DMS79 (cell line): ENCODE results near the gene CYP2A13.
"Not testable (repeated sequence)": the region's sequence is repeated elsewhere in the genome, so short reads cannot be mapped to it uniquely, and the experiment has no call there.

Experiments used
- DNase-seq: peaks from one replicate; lab custom pipeline; 2025; lab: John Stamatoyannopoulos, UW

The CYP2A13 gene, protein sequence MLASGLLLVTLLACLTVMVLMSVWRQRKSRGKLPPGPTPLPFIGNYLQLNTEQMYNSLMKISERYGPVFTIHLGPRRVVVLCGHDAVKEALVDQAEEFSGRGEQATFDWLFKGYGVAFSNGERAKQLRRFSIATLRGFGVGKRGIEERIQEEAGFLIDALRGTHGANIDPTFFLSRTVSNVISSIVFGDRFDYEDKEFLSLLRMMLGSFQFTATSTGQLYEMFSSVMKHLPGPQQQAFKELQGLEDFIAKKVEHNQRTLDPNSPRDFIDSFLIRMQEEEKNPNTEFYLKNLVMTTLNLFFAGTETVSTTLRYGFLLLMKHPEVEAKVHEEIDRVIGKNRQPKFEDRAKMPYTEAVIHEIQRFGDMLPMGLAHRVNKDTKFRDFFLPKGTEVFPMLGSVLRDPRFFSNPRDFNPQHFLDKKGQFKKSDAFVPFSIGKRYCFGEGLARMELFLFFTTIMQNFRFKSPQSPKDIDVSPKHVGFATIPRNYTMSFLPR

DNA sequence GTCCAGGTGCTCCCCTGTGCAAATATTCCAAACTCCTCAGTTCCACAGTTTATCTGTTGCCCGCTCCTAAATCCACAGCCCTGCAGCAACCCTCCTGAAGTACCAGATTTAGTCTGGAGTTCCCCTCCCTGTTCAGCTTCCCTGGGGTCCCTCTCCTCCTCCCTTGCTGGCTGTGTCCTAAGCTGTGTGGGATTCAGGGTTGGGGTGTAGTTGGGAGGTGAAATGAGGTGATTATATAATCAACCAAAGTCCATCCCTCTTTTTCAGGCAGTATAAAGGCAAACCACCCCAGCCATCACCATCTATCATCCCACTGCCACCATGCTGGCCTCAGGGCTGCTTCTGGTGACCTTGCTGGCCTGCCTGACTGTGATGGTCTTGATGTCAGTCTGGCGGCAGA lies at the start of gene CYP2A13:
Gene CYP2A13 (plus strand): TSS at position 301 of the 400 bp plus-strand sequence. CDS start 21 bp downstream, at position 322.
- DNase-seq = no peak

- DNase-seq = no peak
Observed at GRCh38 chr19:41039806-41040205, 48.4 kb upstream of the CYP2A13 start.

DNA sequence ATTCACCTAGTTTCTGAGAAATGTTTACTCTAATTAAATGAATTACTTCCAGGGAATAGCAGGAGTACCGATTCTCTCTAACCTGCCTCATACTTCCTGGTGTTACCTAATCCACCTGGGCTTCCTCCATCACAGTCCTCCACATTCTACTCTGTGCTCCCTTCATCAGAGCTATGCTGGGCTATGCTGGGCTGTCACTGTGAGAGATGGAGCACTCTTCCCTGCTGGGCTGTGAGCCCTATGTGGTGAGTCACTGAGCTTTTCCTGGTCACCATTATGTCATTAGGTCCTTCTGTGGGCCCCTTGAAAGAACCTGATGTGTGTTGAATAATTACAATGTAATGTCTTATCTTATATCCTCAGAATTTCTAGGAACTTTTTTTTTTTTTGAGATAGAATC lies 43.2 kb upstream of the CYP2A13 start:
- DNase-seq = not testable (repeated sequence)

DNA sequence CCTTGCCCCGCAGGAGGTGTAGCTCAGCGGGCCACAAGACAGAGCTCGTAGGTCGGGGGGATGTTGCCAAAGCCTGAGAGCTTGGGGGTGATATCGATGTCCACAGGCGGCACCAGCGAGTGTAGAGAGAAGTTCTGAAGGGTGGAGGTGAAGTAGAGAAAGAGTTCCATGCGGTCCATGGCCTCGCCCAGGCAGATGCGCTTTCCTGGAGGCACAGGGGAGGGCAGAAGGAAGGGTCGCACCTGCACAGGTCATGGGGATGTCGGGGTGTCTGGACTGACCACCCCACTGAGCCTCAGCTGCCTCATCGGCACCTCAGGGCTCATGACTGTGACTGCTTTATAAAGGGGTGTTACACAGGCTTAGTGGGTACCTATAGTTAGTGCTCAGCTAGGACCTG lies 37.8 kb upstream of the CYP2A13 start:
- no peak for DNase-seq

DNA sequence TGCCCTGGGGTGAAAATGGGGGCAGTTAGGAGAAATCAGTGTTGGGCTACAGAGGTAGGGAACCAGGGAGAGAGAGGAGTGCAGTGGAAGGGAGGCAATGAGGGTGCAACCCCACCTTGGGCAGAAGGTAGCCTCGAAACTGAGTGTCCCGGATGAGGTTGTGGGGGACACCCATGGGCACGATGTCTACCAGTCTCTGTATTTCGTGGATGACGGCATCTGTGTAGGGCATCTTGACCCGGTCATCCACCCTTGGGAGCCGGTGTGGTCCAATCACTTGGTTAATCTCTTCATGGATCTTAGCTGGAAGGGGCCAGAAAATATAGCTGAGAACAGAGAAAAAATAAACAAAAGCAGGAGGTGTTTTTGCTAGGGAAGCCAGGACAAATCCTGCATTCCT lies 36.1 kb upstream of the CYP2A13 start:
- DNase-seq = not testable (repeated sequence)

DNA sequence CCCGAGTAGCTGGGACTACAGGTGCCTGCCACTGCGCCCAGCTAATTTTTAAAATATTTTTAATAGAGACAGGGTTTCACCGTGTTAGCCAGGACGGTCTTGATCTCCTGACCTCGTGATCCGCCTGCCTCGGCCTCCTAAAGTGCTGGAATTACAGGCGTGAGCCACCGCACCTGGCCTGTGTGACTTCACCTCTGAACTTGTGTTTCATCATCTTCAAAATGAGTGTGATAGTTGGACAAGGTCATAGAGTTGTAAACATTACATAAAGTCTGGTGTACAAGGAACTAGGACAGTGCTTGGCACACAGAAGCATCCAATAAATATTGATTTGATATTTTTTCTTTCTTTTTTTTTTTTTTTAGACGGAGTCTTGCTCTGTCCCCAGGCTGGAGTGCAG lies 34.9 kb upstream of the CYP2A13 start:
- DNase-seq = not testable (repeated sequence)

DNA sequence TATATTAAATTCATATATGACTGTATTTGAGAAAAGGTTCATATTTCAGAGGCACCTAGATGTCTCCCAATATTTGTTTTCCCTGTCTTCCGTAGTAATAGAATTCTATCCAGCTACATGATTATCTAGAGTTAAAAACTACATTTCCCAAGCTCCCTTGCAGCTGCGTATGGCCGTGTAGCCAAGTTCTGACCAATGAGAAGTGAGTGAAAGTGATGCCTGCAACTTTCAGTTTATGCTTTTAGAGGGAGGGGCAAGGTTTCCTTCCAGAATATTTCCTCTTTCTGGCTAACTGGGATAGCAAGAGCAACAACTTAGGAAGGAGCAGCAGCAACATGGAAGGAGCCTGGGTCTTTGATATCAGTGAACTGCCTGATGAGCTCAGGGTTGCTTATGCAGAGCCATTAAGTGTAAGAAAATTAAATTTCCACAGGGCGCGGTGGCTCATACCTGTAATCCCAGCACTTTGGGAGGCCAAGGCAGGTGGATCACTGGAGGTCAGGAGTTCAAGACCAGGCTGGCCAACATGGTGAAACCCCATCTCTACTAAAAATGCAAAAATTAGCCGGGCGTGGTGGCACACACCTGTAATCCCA lies 23.2 kb upstream of the CYP2A13 start:
- no peak for DNase-seq

DNA sequence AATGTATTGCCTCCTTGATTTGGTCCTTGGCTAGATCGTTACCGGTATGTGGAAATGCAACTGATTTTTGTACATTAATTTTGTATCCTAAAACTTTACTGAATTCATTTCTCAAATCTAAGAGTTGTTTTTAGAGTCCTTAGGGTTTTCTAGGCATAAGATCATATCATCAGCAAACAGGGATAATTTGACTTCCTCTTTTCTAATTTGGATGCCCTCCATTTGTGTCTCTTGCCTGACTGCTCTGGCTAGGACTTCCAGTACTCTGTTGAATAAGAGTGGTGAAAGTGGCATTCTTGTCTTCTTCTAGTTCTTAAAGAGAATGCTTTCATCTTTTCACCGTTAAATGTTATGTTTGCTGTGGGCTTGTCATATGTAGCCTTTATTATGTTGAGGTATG lies 12.0 kb upstream of the CYP2A13 start:
- DNase-seq = no peak

DNA sequence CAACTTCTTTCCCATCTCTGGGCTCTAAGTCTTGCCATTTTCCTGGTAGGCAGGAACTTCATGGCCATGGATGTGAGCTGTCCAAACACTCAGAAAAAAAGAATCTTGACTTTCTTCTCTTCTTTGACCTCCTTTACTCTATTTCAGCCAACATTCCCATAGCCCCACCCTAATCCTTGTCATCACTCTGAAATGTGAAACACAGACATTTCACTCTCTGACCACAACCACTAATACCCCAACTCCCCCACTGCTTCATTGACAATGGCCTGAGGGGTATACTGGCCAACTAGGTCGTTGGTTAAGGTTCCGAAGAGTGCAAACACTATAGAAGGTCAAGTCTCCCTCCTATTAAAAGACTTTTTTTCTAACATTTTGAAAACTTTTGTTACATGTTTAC lies 4.7 kb upstream of the CYP2A13 start:
- DNase-seq = no peak

GRCh38 chr19:41085748-41086415 lies 2.4 kb upstream of the CYP2A13 start:
- DNase-seq = no peak

GRCh38 chr19:41089959-41090358 lies 1.7 kb downstream of the CYP2A13 start:
- no peak for DNase-seq

- no peak for DNase-seq
Observed at GRCh38 chr19:41095703-41096102, 7.5 kb downstream of the CYP2A13 start.

- DNase-seq = no peak
Observed at GRCh38 chr19:41096353-41096752, 8.1 kb downstream of the CYP2A13 start.

GRCh38 chr19:41097302-41097701 lies 9.1 kb downstream of the CYP2A13 start:
- no peak for DNase-seq

GRCh38 chr19:41098762-41099161 lies 10.5 kb downstream of the CYP2A13 start:
- no peak for DNase-seq

GRCh38 chr19:41102210-41102609 lies 14.0 kb downstream of the CYP2A13 start:
- DNase-seq = not testable (repeated sequence)

DNA sequence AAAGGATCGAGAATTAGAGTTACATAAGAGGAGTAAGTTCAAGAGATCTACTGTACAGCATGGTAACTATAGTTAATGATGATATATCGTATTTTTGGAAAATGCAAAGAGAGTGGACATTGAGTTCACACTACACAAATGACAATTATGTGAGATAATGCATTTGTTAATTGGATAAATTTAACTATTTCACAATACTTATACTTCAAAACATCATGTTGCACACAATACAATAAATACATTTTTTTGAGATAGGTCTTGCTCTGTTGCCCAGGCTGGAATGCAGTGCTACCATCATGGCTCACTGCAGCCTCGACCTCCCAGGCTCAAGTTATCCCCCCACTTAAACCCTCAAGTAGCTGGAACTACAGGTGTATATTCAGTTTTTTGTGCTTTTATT lies 17.9 kb downstream of the CYP2A13 start:
- DNase-seq = no peak

GRCh38 chr19:41111296-41111695 lies 23.0 kb downstream of the CYP2A13 start:
- DNase-seq = no peak

GRCh38 chr19:41111750-41112295 lies 23.6 kb downstream of the CYP2A13 start:
- no peak for DNase-seq

- no peak for DNase-seq
Observed at GRCh38 chr19:41112728-41113290, 24.6 kb downstream of the CYP2A13 start.

DNA sequence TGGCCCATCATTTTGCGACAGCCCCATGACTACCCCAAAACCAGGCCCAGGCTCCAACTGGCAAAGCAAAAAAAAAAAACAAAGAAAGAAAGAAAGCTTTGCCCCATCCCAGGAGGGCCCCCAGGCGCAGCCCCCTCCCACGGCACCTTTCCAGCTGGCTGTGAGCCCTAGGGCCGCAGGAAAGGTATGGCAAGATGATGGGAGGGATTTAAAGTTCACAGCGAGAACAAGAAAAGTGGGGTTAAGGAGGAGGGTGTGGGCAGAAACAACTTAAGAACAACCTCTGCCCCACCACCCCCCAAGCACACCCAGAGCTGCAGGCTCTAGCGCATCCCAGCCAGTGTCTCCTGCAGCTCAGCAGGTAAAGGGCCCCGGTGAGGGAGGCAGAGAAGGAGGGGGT lies 25.9 kb downstream of the CYP2A13 start, which contains the start of gene CYP2F1:
Gene CYP2F1 (plus strand): TSS at position 301 of the 400 bp plus-strand sequence. CDS start 1,757 bp downstream, outside the sequence.
- no peak for DNase-seq

- no peak for DNase-seq
Observed at GRCh38 chr19:41116261-41116660, 28.0 kb downstream of the CYP2A13 start.
